Stromal cell of bone marrow (primary cell): ENCODE data around the gene CD300LF.

ENCODE experiments used
- DNase-seq: peaks from one replicate; pipeline ENCODE4 v3.0.0-alpha.2; 2012; ENCODE audit warnings: low read depth

Gene CD300LF

GRCh38 chr17:74729866-74730265 lies 17.1 kb upstream of the CD300LF start:
- DNase-seq: no peak

- DNase-seq: no peak
These were observed 16.6 kb upstream of the CD300LF start for GRCh38 chr17:74729368-74729767.

- DNase-seq: no peak
These were observed 16.0 kb upstream of the CD300LF start for GRCh38 chr17:74728702-74729075.

GRCh38 chr17:74728033-74728701 lies 15.4 kb upstream of the CD300LF start:
- no peak for DNase-seq

GRCh38 chr17:74725111-74725510 lies 12.4 kb upstream of the CD300LF start:
- no peak for DNase-seq

- no peak for DNase-seq
These were observed 11.2 kb upstream of the CD300LF start for GRCh38 chr17:74723891-74724290.

GRCh38 chr17:74722782-74723181 lies 10.1 kb upstream of the CD300LF start:
- no peak for DNase-seq

GRCh38 chr17:74720506-74720905 lies 7.8 kb upstream of the CD300LF start:
- no peak for DNase-seq

- DNase-seq: no peak
These were observed 2.4 kb upstream of the CD300LF start for GRCh38 chr17:74715144-74715543.

- no peak for DNase-seq
These were observed 540 bp upstream of the CD300LF start for GRCh38 chr17:74713171-74713755.

- no peak for DNase-seq
These were observed 422 bp downstream of the CD300LF start for GRCh38 chr17:74712301-74712700.

- no peak for DNase-seq
These were observed 1.5 kb downstream of the CD300LF start for GRCh38 chr17:74711058-74711824.

- DNase-seq: no peak
These were observed 8.2 kb downstream of the CD300LF start for GRCh38 chr17:74704544-74704943.

- DNase-seq: no peak
These were observed 9.4 kb downstream of the CD300LF start for GRCh38 chr17:74703311-74703710.

GRCh38 chr17:74702116-74702871 lies 10.4 kb downstream of the CD300LF start:
- no peak for DNase-seq

GRCh38 chr17:74699236-74699635 lies 13.5 kb downstream of the CD300LF start:
- DNase-seq: no peak

- DNase-seq: no peak
These were observed 14.7 kb downstream of the CD300LF start for GRCh38 chr17:74698069-74698468.

GRCh38 chr17:74697515-74697914 lies 15.2 kb downstream of the CD300LF start:
- no peak for DNase-seq

- DNase-seq: no peak
These were observed 17.1 kb downstream of the CD300LF start for GRCh38 chr17:74695629-74696028.

GRCh38 chr17:74694081-74694480 lies 18.6 kb downstream of the CD300LF start:
- DNase-seq: no peak

GRCh38 chr17:74691151-74691550 lies 21.6 kb downstream of the CD300LF start:
- DNase-seq: no peak

- no peak for DNase-seq
These were observed 22.3 kb downstream of the CD300LF start for GRCh38 chr17:74690409-74690825.

- no peak for DNase-seq
These were observed 24.8 kb downstream of the CD300LF start for GRCh38 chr17:74687886-74688285.
